PC-3 (cell line): ENCODE results near the gene MDC1.

Experiments used
- CTCF ChIP-seq: fragments of 300-600 bp; sonication (generic); conservative IDR thresholded peaks from 2 replicates; pipeline ENCODE4 v1.5.1; 2017; ENCODE audit warnings: antibody characterized with exemption, low read depth, mild to moderate bottlenecking, low read length
- EZH2 ChIP-seq: fragments of 300-600 bp; sonication (generic); IDR thresholded peaks from one replicate; pipeline ENCODE4 v1.6.1; 2017; ENCODE audit warnings: antibody characterized with exemption, mild to moderate bottlenecking, low read length; ENCODE audit not compliant: unreplicated experiment
- EZH2phosphoT487 ChIP-seq: fragments of 300-600 bp; sonication (generic); IDR thresholded peaks from 2 replicates; pipeline ENCODE4 v1.6.1; 2018; ENCODE audit warnings: mild to moderate bottlenecking, antibody characterized with exemption, low read length, borderline replicate concordance

GRCh38 chr6:30726506-30727413 is 9.7 kb upstream of the MDC1 start:
- TF ChIP-seq CTCF = no peak
- TF ChIP-seq EZH2 = no peak
- no peak for TF ChIP-seq EZH2phosphoT487
